Thymus (tissue), 11 donors: ENCODE results near the gene AP3B1. TPM values are rescaled to one million over a fixed set of nuclear protein-coding genes. Genes with fewer than 3 reads are reported as not detected.
"Not testable (repeated sequence)": the region's sequence is repeated elsewhere in the genome, so short reads cannot be mapped to it uniquely, and the experiment has no call there.

Source experiments
- DNase-seq, 9 donors: peaks; one replicate each; pipeline ENCODE4 v3.0.0-alpha.2; 2013; ENCODE audit warnings: low spot score in 9 of 9, low read depth in 6 of 9, missing footprints in 1 of 9
- H3K27ac ChIP-seq, 2 donors: one replicate each; pipeline ENCODE4 v1.5.1; 2013; ENCODE audit warnings: control low read depth in 1 of 2, low read depth in 1 of 2, low read length in 1 of 2, mild to moderate bottlenecking in 1 of 2, moderate library complexity in 1 of 2
- H3K27me3 ChIP-seq, 2 donors: one replicate each; pipeline ENCODE4 v1.5.1; 2013; ENCODE audit warnings: low read length in 1 of 2; ENCODE audit not compliant: control insufficient read depth in 2 of 2, insufficient read depth in 1 of 2
- H3K36me3 ChIP-seq, 2 donors: one replicate each; pipeline ENCODE4 v1.5.1; 2013; ENCODE audit warnings: low read length in 1 of 2, mild to moderate bottlenecking in 1 of 2, moderate library complexity in 1 of 2; ENCODE audit not compliant: control insufficient read depth in 2 of 2, insufficient read depth in 2 of 2
- H3K4me1 ChIP-seq, 2 donors: one replicate each; pipeline ENCODE4 v1.5.1; 2013; ENCODE audit warnings: low read length in 2 of 2; ENCODE audit not compliant: control insufficient read depth in 2 of 2, insufficient read depth in 2 of 2
- H3K4me3 ChIP-seq, 2 donors: one replicate each; pipeline ENCODE4 v1.5.1; 2013; ENCODE audit warnings: low read length in 2 of 2, control low read depth in 1 of 2, mild to moderate bottlenecking in 1 of 2
- H3K9me3 ChIP-seq, 2 donors: one replicate each; pipeline ENCODE4 v1.5.1; 2013; ENCODE audit warnings: low read length in 1 of 2, mild to moderate bottlenecking in 1 of 2; ENCODE audit not compliant: control insufficient read depth in 2 of 2, insufficient read depth in 1 of 2
- WGBS: extraction: QIAGEN DNeasy Blood & Tissue Kit; methylation state at CpG from one replicate; pipeline ENCODE4 v1.1.7; 2013; 5-methylcytosine and 5-hydroxymethylcytosine counted together
- polyA plus RNA-seq: library from polyadenylated mRNA; stranded (reverse); fragments of 200-250 nt; gene quantifications from one replicate; pipeline ENCODE4 v1.2.3, GENCODE V29; 2013
- total RNA-seq: library from RNA; stranded (reverse); fragments of 120-200 nt; gene quantifications from one replicate; pipeline ENCODE4 v1.2.4, GENCODE V29; 2013
- donor health status: healthy.

Gene AP3B1
- total and polyA plus RNA-seq, 2 donors = 38.3 to 39.2 TPM

- H3K27me3 ChIP-seq = no peaks in the 10 kb centered on the region
Observed at GRCh38 chr5:78095125-78095524, 199.4 kb downstream of the AP3B1 start.

DNA sequence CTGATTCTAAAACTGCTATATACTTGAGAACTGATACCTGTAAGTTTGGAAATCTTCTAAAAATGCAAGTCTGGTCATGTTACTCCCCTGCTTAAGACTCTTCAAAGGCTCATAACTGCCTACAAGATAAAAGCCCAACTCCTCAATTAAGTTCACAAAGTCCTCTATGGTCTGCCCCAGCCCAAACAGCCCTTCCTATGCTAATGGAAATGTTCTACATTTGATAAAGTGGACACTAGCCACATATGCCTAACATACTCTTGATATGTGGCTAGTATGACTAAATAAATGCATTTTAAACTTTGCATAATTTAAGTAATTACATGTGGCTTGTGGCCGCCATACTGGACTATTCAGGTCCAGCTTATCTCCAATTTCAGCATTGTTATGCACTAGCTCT is 204.5 kb downstream of the AP3B1 start:
- Histone ChIP-seq H3K27me3 (no peaks in the 10 kb centered on the region), H3K27ac (no peak overlapping the region), H3K4me1 (no peaks in the 10 kb centered on the region), H3K9me3 (no peaks in the 10 kb centered on the region), H3K4me3 (no peak overlapping the region), H3K36me3 (peaks cover 0 to 13% of the 10 kb centered on the region in 2 donors)
- DNase-seq = no peak
- WGBS = 95% methylated on average over 1 of the region's 1 CpG

More at GRCh38 chr5:78095125-78095524, 199.4 kb downstream of the AP3B1 start:
- peaks cover 0 to 3% of the 10 kb centered on the region in 2 donors for H3K9me3 ChIP-seq
- H3K4me1 ChIP-seq = no peaks in the 10 kb centered on the region
- no peak overlapping the region for H3K27ac ChIP-seq
- no peak for DNase-seq
- no peak overlapping the region for H3K4me3 ChIP-seq
- H3K36me3 ChIP-seq = peaks cover 13 to 21% of the 10 kb centered on the region in 2 donors

DNA sequence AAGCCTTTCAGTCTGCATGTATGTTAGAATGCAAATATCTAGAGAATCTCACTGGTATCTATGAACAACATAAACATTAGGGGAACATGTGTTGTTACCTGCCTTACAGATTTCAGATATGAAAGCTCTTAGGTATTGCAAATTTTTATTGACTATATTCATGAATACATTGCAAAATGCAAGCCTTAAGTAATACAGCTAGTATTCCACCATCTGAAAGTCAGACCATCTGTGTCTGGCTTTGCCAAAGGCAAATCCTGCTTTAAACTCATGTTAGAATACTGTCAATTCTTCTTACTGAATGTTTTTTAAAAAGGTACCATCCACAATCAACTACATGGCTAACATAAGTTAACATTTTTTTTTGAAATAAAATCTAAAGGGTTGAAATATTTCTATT is 215.6 kb downstream of the AP3B1 start:
- no peak overlapping the region for H3K4me3 ChIP-seq
- H3K4me1 ChIP-seq = no peaks in the 10 kb centered on the region
- H3K27me3 ChIP-seq = no peaks in the 10 kb centered on the region
- H3K27ac ChIP-seq = no peak overlapping the region
- no peaks in the 10 kb centered on the region for H3K36me3 ChIP-seq
- no peak for DNase-seq
- no peaks in the 10 kb centered on the region for H3K9me3 ChIP-seq

DNA sequence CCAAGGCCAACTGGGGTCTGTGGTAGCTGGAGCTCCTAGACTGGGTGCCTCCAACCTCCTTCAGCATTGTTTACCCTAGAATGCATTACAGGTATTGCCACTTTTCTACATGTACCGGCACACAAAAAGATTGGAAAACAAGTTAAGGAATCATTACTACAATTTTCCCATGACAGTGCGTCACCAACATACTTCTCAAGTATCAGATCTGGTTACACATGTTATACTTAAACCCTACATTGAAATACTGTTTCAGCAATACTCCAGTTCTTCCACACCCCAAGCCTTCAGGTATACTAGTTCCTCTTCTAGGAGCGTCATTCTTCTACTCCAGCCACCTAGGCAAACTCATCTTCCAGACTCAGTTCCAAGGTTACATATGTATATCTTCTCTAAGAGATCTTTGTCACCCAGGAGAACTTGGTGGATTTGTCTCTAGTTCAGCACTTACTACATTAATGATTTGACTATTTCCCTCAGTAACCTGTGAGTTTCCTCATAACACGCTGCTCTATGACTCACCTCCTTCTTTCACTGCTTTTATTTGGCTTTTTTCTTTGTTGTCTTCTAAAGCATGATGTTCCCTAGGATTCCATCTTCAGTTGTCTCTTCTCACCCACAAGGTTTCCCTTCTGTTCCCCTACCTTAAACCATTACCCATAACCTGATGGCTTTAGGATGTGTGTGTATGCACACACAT is 217.0 kb downstream of the AP3B1 start:
- Histone ChIP-seq H3K9me3 (no peaks in the 10 kb centered on the region), H3K27me3 (no peaks in the 10 kb centered on the region), H3K27ac (no peak overlapping the region), H3K36me3 (no peaks in the 10 kb centered on the region), H3K4me1 (no peaks in the 10 kb centered on the region), H3K4me3 (no peak overlapping the region)
- WGBS = 97% methylated on average over 4 of the region's 4 CpGs
- no peak for DNase-seq

DNA sequence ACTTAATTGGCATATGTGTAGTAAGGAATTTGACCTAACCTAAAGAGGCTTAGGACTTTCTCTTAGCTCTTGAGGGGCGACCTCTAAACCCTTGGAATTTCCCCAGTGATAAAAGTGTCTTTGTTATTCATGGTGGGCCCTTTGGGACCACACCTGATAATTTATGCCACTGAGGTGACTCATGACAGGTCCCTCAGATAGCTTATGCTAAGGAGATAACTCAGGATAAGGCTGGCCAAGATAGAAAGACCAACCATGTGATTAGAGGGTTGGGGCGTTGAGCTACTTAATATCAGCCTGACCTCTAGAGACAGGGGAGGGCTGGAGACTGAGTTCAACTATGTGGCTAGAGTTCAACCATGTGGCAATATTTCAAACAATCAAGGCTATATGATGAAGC is 218.1 kb downstream of the AP3B1 start:
- 95% methylated on average over 2 of the region's 2 CpGs for WGBS
- H3K4me3 ChIP-seq = no peak overlapping the region

GRCh38 chr5:78075301-78075700 is 219.2 kb downstream of the AP3B1 start:
- no peaks in the 10 kb centered on the region for H3K9me3 ChIP-seq
- H3K4me1 ChIP-seq = no peaks in the 10 kb centered on the region
- H3K4me3 ChIP-seq = no peak overlapping the region
- no peaks in the 10 kb centered on the region for H3K27me3 ChIP-seq
- 97% methylated on average over 3 of the region's 3 CpGs for WGBS
- no peak for DNase-seq
- no peaks in the 10 kb centered on the region for H3K36me3 ChIP-seq
- no peak overlapping the region for H3K27ac ChIP-seq

More for the DNA sequence above, 218.1 kb downstream of the AP3B1 start:
- Histone ChIP-seq H3K9me3 (no peaks in the 10 kb centered on the region), H3K4me1 (no peaks in the 10 kb centered on the region), H3K27ac (no peak overlapping the region), H3K36me3 (no peaks in the 10 kb centered on the region), H3K27me3 (no peaks in the 10 kb centered on the region)
- no peak for DNase-seq

GRCh38 chr5:78070691-78071090 is 223.8 kb downstream of the AP3B1 start:
- H3K27ac ChIP-seq, H3K9me3 ChIP-seq, H3K4me1 ChIP-seq, H3K27me3 ChIP-seq, H3K36me3 ChIP-seq, H3K4me3 ChIP-seq, DNase-seq: not testable (repeated sequence)
- WGBS = 77% methylated on average over 4 of the region's 4 CpGs

DNA sequence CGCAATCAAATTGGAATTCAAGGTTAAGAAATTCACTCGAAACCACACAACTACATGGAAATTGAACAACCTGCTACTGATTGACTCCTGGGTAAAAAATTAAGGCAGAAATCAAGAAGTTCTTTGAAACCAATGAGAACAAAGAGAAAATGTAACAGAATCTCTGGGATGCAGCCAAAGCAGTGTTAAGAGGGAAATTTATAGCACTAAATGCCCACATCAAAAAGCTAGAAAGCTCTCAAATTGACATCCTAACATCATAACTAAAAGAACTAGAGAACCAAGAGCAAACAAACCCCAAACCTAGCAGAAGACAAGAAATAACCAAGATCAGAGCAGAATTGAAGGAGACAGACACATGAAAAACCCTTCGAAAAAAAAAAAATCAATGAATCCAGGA is 226.9 kb downstream of the AP3B1 start:
- 94% methylated on average over 3 of the region's 3 CpGs for WGBS
- not testable (repeated sequence) for H3K36me3 ChIP-seq, H3K9me3 ChIP-seq, DNase-seq, H3K4me1 ChIP-seq, H3K27me3 ChIP-seq, H3K27ac ChIP-seq, H3K4me3 ChIP-seq

DNA sequence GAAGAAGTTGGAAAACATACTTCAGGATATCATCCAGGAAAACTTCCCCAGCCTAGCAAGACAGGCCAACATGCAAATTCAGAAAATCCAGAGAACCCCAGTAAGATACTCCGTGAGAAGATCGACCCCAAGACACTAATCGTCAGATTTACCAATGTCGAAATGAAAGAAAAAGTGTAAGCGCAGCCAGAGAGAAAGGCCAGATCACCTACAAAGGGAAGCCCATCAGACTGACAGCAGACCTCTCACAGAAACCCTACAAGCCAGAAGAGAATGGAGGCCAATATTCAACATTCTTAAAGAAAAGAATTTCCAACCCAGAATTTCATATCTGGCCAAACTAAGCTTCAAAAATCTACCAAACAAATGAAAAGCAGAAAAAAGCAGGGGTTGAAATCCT is 227.8 kb downstream of the AP3B1 start:
- H3K36me3 ChIP-seq, H3K4me1 ChIP-seq: not testable (repeated sequence)
- 98% methylated on average over 5 of the region's 5 CpGs for WGBS

More for the DNA sequence above, 227.8 kb downstream of the AP3B1 start:
- not testable (repeated sequence) for DNase-seq, H3K4me3 ChIP-seq, H3K27me3 ChIP-seq, H3K9me3 ChIP-seq, H3K27ac ChIP-seq
